Left ventricle myocardium inferior (tissue), 1 donor: ENCODE measurements around the gene AMTN. TPM values are rescaled to one million over a fixed set of nuclear protein-coding genes. Genes with fewer than 3 reads are reported as not detected.
"Not testable (repeated sequence)": the region's sequence is repeated elsewhere in the genome, so short reads cannot be mapped to it uniquely, and the experiment has no call there.

Experiments
- DNase-seq: peaks from one replicate; pipeline ENCODE4 v3.0.0-alpha.2; 2020
- H3K27ac ChIP-seq: fragments of 200-600 bp; replicated peaks from 2 replicates; pipeline ENCODE4 v1.8.0; 2021
- H3K27me3 ChIP-seq: fragments of 200-600 bp; 2 replicates; pipeline ENCODE4 v1.8.0; 2021; ENCODE audit warnings: low read depth
- H3K36me3 ChIP-seq: fragments of 200-600 bp; 2 replicates; pipeline ENCODE4 v1.8.0; 2021
- H3K4me1 ChIP-seq: fragments of 200-600 bp; 2 replicates; pipeline ENCODE4 v1.8.0; 2021
- H3K4me3 ChIP-seq: fragments of 200-600 bp; 2 replicates; pipeline ENCODE4 v1.8.0; 2021; ENCODE audit warnings: mild to moderate bottlenecking, moderate library complexity
- H3K9me3 ChIP-seq: fragments of 200-600 bp; replicated peaks from 2 replicates; pipeline ENCODE4 v1.8.0; 2021
- intact Hi-C: fragments of 100-400 bp; cut with micrococcal nuclease; formaldehyde crosslinking; loops from one replicate; pipeline ENCODE4 v1.11.0; 2022
- long read RNA-seq: library from polyadenylated mRNA; unstranded; transcript quantifications from one replicate; pipeline ENCODE4 v2.0.0, GENCODE V29; 2021
- total RNA-seq: library from RNA; stranded (reverse); fragmentation: NEBNext Ultra II Directional; extraction: Animal tissue kit (Norgen Biotek cat#: 25700); gene quantifications from one replicate; pipeline ENCODE4 v1.2.1, GENCODE V29; 2021
- TF ChIP-seq, protein P1 (sequence below): fragments of 200-600 bp; IDR thresholded peaks from 2 replicates; pipeline ENCODE4 v1.8.0; 2021; ENCODE audit warnings: antibody characterized with exemption, mild to moderate bottlenecking, borderline replicate concordance
- donor health status: DM: no; HTN: yes; CAD: no; lungs with severe emphysema.

The AMTN gene, protein sequence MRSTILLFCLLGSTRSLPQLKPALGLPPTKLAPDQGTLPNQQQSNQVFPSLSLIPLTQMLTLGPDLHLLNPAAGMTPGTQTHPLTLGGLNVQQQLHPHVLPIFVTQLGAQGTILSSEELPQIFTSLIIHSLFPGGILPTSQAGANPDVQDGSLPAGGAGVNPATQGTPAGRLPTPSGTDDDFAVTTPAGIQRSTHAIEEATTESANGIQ
- not detected for total RNA-seq
- long read RNA-seq = 0 reads

DNA sequence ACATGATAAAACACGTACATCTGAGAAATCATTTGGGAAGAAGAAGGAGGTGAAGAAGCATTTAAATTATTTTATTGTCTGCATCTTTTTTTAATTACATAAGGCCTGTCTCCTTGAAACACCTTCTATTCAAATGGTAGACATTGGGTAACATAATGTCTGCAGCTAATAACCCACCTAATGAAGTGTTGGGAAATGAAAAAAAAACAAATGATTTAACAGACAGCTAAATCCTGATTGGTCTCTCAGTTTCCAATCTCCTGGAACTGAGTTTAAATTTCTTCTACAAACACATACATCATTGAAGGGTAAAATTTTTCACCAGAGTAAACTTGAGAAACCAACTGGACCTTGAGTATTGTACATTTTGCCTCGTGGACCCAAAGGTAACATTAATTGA lies at the start of gene AMTN:
TSS of gene AMTN (plus strand) at position 301 of the 400 bp plus-strand sequence. CDS start 209 bp downstream, outside the sequence.
- intact Hi-C loops = no loop called here
- no peak within 1 kb of the TSS for H3K4me3 ChIP-seq
- no peak for DNase-seq
- TF ChIP-seq, protein P1, sequence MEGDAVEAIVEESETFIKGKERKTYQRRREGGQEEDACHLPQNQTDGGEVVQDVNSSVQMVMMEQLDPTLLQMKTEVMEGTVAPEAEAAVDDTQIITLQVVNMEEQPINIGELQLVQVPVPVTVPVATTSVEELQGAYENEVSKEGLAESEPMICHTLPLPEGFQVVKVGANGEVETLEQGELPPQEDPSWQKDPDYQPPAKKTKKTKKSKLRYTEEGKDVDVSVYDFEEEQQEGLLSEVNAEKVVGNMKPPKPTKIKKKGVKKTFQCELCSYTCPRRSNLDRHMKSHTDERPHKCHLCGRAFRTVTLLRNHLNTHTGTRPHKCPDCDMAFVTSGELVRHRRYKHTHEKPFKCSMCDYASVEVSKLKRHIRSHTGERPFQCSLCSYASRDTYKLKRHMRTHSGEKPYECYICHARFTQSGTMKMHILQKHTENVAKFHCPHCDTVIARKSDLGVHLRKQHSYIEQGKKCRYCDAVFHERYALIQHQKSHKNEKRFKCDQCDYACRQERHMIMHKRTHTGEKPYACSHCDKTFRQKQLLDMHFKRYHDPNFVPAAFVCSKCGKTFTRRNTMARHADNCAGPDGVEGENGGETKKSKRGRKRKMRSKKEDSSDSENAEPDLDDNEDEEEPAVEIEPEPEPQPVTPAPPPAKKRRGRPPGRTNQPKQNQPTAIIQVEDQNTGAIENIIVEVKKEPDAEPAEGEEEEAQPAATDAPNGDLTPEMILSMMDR = no peak
- no peaks in the 10 kb centered on the region for H3K4me1 ChIP-seq
- H3K27me3 ChIP-seq = peaks cover 3% of the 10 kb centered on the region
- no peaks in the 10 kb centered on the region for H3K36me3 ChIP-seq
- H3K9me3 ChIP-seq = no peaks in the 10 kb centered on the region
- no peak within 1 kb of the TSS for H3K27ac ChIP-seq

DNA sequence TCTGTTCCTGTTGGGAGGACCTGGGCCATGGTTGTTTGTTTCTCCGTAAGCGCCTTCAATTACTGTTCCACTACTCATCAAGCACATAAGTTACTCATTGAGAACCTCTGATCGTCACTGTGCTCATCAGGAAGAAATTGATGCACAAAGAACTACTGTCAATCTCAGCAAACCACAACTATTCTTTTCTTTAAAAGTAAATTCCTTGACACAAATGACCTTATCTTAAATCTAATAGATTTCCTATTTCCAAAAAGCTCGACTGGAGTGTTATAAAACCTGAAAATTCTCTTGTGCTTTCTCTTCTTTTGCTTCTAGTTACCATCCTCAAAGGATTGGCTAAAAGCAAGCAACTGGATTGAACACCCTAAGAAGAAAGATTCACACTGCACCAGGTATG lies 46.5 kb upstream of the AMTN start, which contains the start of gene MUC7:
TSS of gene MUC7 (plus strand) at position 301 of the 400 bp plus-strand sequence. CDS start 1,825 bp downstream, outside the sequence.
- intact Hi-C loops = no loop called here
- Histone ChIP-seq H3K27ac (no peak within 1 kb of the TSS), H3K36me3 (no peaks in the 10 kb centered on the region), H3K4me3 (no peak within 1 kb of the TSS), H3K27me3 (no peaks in the 10 kb centered on the region), H3K9me3 (peaks cover 9% of the 10 kb centered on the region), H3K4me1 (no peaks in the 10 kb centered on the region)
- TF ChIP-seq, protein P1 = no peak
- no peak for DNase-seq

DNA sequence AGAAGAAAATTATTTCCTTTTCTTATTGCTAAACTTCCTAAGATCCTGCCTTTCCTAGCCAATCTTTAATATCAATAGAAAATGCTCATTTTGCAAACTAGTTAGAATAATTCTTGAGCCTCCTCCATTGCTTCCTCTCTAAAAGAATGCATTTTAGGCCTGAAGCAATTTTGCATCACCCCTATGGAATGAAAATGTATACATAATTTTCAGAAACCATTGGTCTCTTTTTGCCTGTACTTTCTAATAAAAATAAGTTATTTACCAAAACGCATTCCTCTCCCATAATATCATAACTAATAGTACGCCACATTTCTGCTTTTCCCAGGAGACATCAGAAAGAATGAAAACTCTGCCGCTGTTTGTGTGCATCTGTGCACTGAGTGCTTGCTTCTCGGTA lies 44.7 kb upstream of the AMTN start:
- intact Hi-C loops = no loop called here
- H3K4me3 ChIP-seq = no peak overlapping the region
- peaks cover 4% of the 10 kb centered on the region for H3K9me3 ChIP-seq
- no peaks in the 10 kb centered on the region for H3K36me3 ChIP-seq
- TF ChIP-seq, protein P1 = no peak
- no peaks in the 10 kb centered on the region for H3K27me3 ChIP-seq
- H3K4me1 ChIP-seq = no peaks in the 10 kb centered on the region
- DNase-seq = no peak
- H3K27ac ChIP-seq = no peak overlapping the region

DNA sequence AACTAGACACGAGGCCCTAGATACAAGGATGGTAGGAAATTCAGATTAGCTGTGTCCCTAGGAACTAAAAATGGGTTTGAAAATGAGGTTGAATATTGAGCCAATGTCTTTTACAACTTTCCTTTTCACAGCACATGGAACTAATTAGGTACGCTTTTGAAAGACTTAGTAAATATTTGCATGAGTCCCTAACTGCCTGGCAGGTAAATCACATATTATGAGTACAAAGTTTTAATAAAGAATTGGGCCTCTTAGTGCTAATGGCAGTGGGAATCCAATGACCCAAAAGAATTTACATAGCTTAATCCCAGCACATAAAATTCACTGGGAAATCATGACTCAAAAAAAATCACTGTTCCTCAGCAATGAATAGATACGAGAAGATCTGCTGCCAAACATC lies 29.6 kb upstream of the AMTN start:
- H3K4me1 ChIP-seq = no peaks in the 10 kb centered on the region
- DNase-seq = no peak
- H3K4me3 ChIP-seq = no peak overlapping the region
- H3K27me3 ChIP-seq = no peaks in the 10 kb centered on the region
- H3K9me3 ChIP-seq = no peaks in the 10 kb centered on the region
- intact Hi-C loops = no loop called here
- H3K27ac ChIP-seq = no peak overlapping the region
- TF ChIP-seq, protein P1 = no peak
- no peaks in the 10 kb centered on the region for H3K36me3 ChIP-seq

DNA sequence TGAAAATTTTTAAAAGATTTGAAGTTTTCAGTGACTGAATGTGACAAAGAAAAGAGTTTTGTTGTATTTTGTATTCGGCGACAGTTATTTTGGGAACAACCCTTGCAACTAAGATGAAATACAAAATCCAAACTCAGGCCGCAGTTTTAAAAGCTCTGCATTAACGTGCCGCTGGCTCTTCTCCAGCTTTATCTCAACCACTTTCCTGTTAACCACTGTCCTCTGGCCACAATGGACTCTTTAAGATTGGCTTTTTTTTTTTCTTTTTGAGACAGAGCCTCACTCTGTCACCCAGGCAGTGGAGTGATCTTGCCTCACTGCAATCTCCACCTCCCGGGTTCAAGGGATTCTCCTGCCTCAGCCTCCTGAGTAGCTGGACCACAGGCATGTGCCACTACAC lies 22.1 kb upstream of the AMTN start:
- TF ChIP-seq, protein P1 = no peak

DNA sequence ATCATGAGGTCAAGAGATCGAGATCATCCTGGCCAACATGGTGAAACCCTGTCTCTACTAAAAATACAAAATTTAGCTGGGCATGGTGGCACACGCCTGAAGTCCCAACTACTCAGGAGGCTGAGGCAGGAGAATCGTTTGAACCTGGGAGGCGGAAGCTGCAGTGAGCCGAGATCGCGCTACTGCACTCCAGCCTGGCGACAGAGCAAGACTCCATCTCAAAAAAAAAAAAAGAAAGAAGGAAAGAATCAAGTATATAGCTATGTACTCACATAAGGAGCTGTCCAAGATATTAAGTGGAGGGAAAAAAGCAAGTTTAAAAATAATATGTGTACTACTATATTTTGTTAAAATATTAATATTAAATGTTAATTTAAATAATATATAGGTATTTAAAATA lies 16.5 kb upstream of the AMTN start:
- intact Hi-C loops = not testable (repeated sequence)

More for the DNA sequence above, 22.1 kb upstream of the AMTN start:
- intact Hi-C loops = no loop called here
- Histone ChIP-seq H3K9me3 (no peaks in the 10 kb centered on the region), H3K36me3 (no peaks in the 10 kb centered on the region), H3K4me3 (no peak overlapping the region), H3K27me3 (peaks cover 6% of the 10 kb centered on the region), H3K4me1 (no peaks in the 10 kb centered on the region), H3K27ac (no peak overlapping the region)
- no peak for DNase-seq

More for the DNA sequence above, 16.5 kb upstream of the AMTN start:
- H3K4me1 ChIP-seq, H3K4me3 ChIP-seq, H3K9me3 ChIP-seq, DNase-seq, H3K27ac ChIP-seq, H3K36me3 ChIP-seq: not testable (repeated sequence)
- peaks cover 19% of the 10 kb centered on the region for H3K27me3 ChIP-seq
